Kidney (tissue), 14 donors: Measurements from ENCODE around the gene DAO. TPM values are rescaled to one million over a fixed set of nuclear protein-coding genes. Genes with fewer than 3 reads are reported as not detected.

Source experiments
- DNase-seq, 5 donors: peaks; one replicate each; pipeline ENCODE4 v3.0.0-alpha.2; 2013 to 2020
- FAIRE-seq: peaks from 2 replicates; lab custom pipeline; 2012; peaks lifted over from hg19 to GRCh38; lab: Jason Lieb, UNC
- H3K27ac ChIP-seq, 2 donors: one replicate each; pipeline ENCODE4 v1.7.0; 2013; ENCODE audit warnings: low read depth in 2 of 2, low read length in 2 of 2, inconsistent platforms in 1 of 2
- H3K27me3 ChIP-seq: one replicate; pipeline ENCODE4 v1.7.1; 2013; ENCODE audit warnings: low read length, inconsistent platforms; ENCODE audit not compliant: control insufficient read depth, insufficient read depth
- H3K36me3 ChIP-seq, 3 donors: one replicate each; pipeline versions ENCODE4 v1.7.0 to v1.7.1; 2013; ENCODE audit warnings: low read length in 3 of 3, control low read depth in 1 of 3, inconsistent platforms in 1 of 3; ENCODE audit not compliant: insufficient read depth in 3 of 3, control insufficient read depth in 2 of 3
- H3K4me1 ChIP-seq, 3 donors: one replicate each; pipeline versions ENCODE4 v1.7.0 to v1.7.1; 2013; ENCODE audit warnings: low read length in 3 of 3, inconsistent platforms in 1 of 3, low read depth in 1 of 3; ENCODE audit not compliant: control insufficient read depth in 2 of 3, insufficient read depth in 2 of 3
- H3K4me3 ChIP-seq, 3 donors: one replicate each; pipeline versions ENCODE4 v1.7.0 to v1.8.1; 2013; ENCODE audit warnings: low read length in 3 of 3, control low read depth in 1 of 3, inconsistent platforms in 1 of 3
- H3K9ac ChIP-seq, 3 donors: one replicate each; pipeline versions ENCODE4 v1.7.0 to v1.7.1; 2013; ENCODE audit warnings: low read length in 3 of 3, control low read depth in 1 of 3, inconsistent platforms in 1 of 3
- H3K9me3 ChIP-seq, 3 donors: one replicate each; pipeline versions ENCODE4 v1.7.0 to v1.7.1; 2013; ENCODE audit warnings: low read length in 3 of 3, control low read depth in 1 of 3, inconsistent platforms in 1 of 3; ENCODE audit not compliant: control insufficient read depth in 2 of 3, insufficient read depth in 1 of 3
- intact Hi-C: fragments of 100-400 bp; cut with DNase I; formaldehyde crosslinking; loops from one replicate; pipeline ENCODE4 v1.11.1; 2022
- polyA plus RNA-seq: library from polyadenylated mRNA; stranded (reverse); fragments of 350-450 nt; fragmentation: Illumina TruSeq; extraction: RNeasy Lipid Tissue Mini Kit (QIAGEN cat#74804); gene quantifications from one replicate; pipeline ENCODE4 v1.2.3, GENCODE V29; 2014; ENCODE audit warnings: low read depth, low replicate concordance; ENCODE audit not compliant: insufficient read depth
- total RNA-seq: library from RNA; stranded (reverse); fragmentation: NEBNext Ultra II Directional; extraction: Animal tissue kit (Norgen Biotek cat#: 25700); gene quantifications from one replicate; pipeline ENCODE4 v1.2.1, GENCODE V29; 2021
- TF ChIP-seq, protein P1 (sequence below): IDR thresholded peaks from 3 replicates; pipeline ENCODE4 v1.5.1; 2012; ENCODE audit warnings: mild to moderate bottlenecking, moderate library complexity, borderline replicate concordance; ENCODE audit not compliant: insufficient read depth; ENCODE audit errors: extremely low read depth
- donor health status: control.
- donor health status: control.
- donor health status: control.
- donor health status: control.
- donor health status: control.
- donor health status: DM: yes; HTN: yes; CAD: no.
- donor health status: Normal renal cell carcinoma (clear cell type).

Gene DAO
- total and polyA plus RNA-seq, 2 donors from 2014 or later = 0.41 to 50.4 TPM

DNA sequence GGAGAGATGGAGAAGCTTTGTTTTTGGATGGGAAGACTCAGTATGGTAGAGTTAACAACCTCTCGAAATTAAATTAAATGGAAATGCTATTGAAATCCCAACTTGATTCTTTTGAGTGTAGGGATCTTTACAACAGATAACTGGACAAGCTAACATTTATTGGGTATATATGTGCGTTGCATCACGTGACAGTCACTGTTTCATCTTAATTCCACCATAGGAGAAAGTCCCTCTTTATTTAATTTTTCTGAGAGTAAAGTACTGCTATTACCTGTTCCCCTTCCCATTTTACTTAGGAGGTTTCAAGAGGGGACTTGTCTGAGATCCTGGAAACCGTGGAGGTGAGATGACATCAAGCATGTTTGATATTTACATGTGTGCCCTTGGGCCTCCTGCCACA, 11.1 kb upstream of the DAO start:
- H3K4me3 ChIP-seq = no peak overlapping the region
- intact Hi-C loops = no loop called here
- H3K9ac ChIP-seq = no peak overlapping the region
- TF ChIP-seq, protein P1, sequence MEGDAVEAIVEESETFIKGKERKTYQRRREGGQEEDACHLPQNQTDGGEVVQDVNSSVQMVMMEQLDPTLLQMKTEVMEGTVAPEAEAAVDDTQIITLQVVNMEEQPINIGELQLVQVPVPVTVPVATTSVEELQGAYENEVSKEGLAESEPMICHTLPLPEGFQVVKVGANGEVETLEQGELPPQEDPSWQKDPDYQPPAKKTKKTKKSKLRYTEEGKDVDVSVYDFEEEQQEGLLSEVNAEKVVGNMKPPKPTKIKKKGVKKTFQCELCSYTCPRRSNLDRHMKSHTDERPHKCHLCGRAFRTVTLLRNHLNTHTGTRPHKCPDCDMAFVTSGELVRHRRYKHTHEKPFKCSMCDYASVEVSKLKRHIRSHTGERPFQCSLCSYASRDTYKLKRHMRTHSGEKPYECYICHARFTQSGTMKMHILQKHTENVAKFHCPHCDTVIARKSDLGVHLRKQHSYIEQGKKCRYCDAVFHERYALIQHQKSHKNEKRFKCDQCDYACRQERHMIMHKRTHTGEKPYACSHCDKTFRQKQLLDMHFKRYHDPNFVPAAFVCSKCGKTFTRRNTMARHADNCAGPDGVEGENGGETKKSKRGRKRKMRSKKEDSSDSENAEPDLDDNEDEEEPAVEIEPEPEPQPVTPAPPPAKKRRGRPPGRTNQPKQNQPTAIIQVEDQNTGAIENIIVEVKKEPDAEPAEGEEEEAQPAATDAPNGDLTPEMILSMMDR = no peak
- DNase-seq (no peak), FAIRE-seq (no peak)
- peaks cover 0 to 5% (median 2%) of the 10 kb centered on the region in 3 donors for H3K4me1 ChIP-seq
- H3K27me3 ChIP-seq = no peaks in the 10 kb centered on the region
- H3K36me3 ChIP-seq = no peaks in the 10 kb centered on the region
- H3K9me3 ChIP-seq = no peaks in the 10 kb centered on the region
- H3K27ac ChIP-seq = no peak overlapping the region

DNA sequence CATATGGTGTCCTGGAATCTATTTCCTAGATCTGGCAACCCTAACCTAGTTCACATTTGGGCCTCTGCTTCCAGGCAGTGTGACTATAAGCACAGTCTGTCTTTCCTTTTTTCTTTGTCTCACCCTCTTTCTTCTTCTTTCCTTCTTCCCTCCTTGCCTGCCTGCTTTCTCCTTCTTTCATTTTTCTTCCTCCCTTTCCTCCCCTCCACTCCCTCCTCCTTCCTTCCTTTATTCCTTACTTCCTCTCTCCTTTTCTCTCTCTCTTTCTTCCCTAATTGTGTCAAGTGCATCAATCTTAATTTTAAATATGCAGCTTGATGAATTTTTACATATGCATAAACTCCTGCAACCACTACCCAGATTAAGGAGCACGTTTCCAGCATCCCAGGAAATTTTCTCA, 4.6 kb upstream of the DAO start:
- FAIRE-seq (no peak), DNase-seq (no peak)
- TF ChIP-seq, protein P1 = no peak
- Histone ChIP-seq H3K9ac (no peak overlapping the region), H3K4me1 (peaks cover 0 to 13% (median 10%) of the 10 kb centered on the region in 3 donors), H3K27ac (no peak overlapping the region), H3K9me3 (no peaks in the 10 kb centered on the region), H3K27me3 (no peaks in the 10 kb centered on the region), H3K4me3 (no peak overlapping the region), H3K36me3 (no peaks in the 10 kb centered on the region)
- intact Hi-C loops = no loop called here

DNA sequence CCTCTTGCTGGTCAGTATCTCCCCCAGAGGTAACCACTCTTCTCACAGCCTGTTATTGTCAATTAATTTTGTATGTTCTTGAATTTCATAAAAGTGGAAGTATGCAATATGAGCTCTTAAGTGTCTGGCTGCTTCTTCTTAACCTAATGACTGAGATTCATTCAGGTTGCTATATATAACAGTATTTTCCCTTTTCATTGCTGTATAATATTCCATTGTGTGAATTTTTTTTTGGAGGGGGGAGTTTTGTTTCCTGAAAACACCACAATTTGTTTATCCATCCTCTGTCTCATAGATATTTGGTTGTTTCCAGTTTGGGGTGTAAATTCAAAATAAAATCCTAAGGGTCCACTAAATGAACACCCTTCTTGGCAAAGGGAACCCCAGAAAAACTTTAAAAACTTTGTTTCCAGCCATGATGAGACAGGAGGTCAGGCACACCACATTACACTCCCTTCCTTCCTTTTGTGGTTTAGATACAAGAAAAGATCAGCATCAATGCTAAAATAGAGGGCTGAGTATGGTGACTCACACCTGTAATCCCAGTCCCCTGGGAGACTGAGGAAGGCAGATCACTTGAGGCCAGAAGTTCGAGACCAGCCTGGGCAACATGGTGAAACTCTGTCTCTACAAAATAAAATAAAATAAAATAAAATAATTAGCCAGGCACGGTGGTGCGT, 4.1 kb upstream of the DAO start:
- Histone ChIP-seq H3K9me3 (no peaks in the 10 kb centered on the region), H3K4me3 (no peak overlapping the region), H3K36me3 (no peaks in the 10 kb centered on the region), H3K27me3 (no peaks in the 10 kb centered on the region), H3K9ac (no peak overlapping the region), H3K4me1 (peaks cover 0 to 13% (median 10%) of the 10 kb centered on the region in 3 donors), H3K27ac (no peak overlapping the region)
- TF ChIP-seq, protein P1 = no peak
- DNase-seq (no peak), FAIRE-seq (no peak)
- intact Hi-C loops = no loop called here

DNA sequence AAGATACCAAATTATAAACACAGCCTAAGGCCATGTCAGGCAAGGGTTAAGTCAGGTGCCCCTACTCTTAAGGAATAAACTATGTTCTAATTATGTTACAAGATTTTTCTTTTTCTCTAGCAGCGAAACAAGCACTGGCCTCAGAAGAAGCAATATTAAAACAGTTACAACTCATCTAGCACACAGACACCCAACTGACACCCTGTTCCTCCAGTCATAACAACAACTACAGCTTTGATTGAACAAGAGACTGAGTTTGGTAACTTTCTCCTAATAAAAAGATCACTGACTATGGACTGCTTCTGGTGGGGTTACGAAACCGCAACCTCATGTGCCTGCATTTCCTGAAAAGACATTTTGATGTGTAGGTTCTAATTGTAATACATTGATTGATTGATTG, 3.3 kb upstream of the DAO start:
- Histone ChIP-seq H3K27ac (no peak overlapping the region), H3K4me3 (no peak overlapping the region), H3K27me3 (no peaks in the 10 kb centered on the region), H3K36me3 (no peaks in the 10 kb centered on the region), H3K4me1 (peaks cover 0 to 17% (median 9%) of the 10 kb centered on the region in 3 donors), H3K9ac (no peak overlapping the region), H3K9me3 (no peaks in the 10 kb centered on the region)
- DNase-seq (no peak), FAIRE-seq (no peak)
- TF ChIP-seq, protein P1 = no peak
- intact Hi-C loops = no loop called here
